NCI-H146 (cell line): ENCODE measurements around the gene OTUD5.

Experiments
- DNase-seq: peaks from one replicate; lab custom pipeline; 2025; lab: John Stamatoyannopoulos, UW

OTUD5 gene

GRCh38 chrX:48911412-48912182, 45.8 kb downstream of the OTUD5 start, which contains the start of gene SLC35A2:
Gene SLC35A2 (minus strand): TSS chrX:48911646. CDS start chrX:48911636, 10 bp downstream.
- peak; percentile 86 for DNase-seq

GRCh38 chrX:48910926-48911411, 46.4 kb downstream of the OTUD5 start:
- DNase-seq, result peak; percentile 20

GRCh38 chrX:48909703-48910294, 47.6 kb downstream of the OTUD5 start:
- DNase-seq, result no peak

- no peak for DNase-seq
Measured at GRCh38 chrX:48908600-48908999, 48.8 kb downstream of the OTUD5 start.

- no peak for DNase-seq
Measured at GRCh38 chrX:48905090-48905790, 52.2 kb downstream of the OTUD5 start.

- DNase-seq, result no peak
Measured at GRCh38 chrX:48904626-48905025, 52.8 kb downstream of the OTUD5 start.

GRCh38 chrX:48904180-48904579, 53.2 kb downstream of the OTUD5 start:
- no peak for DNase-seq

GRCh38 chrX:48903290-48903689, 54.1 kb downstream of the OTUD5 start:
- no peak for DNase-seq

- no peak for DNase-seq
Measured at GRCh38 chrX:48902776-48903175, 54.6 kb downstream of the OTUD5 start.

- no peak for DNase-seq
Measured at GRCh38 chrX:48902135-48902534, 55.3 kb downstream of the OTUD5 start.

GRCh38 chrX:48901069-48901468, 56.3 kb downstream of the OTUD5 start:
- DNase-seq, result no peak

GRCh38 chrX:48899078-48899410, 58.4 kb downstream of the OTUD5 start:
- DNase-seq, result no peak

GRCh38 chrX:48897625-48898306, 59.6 kb downstream of the OTUD5 start, which contains the start of the genes PQBP1 and TIMM17B:
Gene PQBP1 (plus strand): TSS chrX:48897930. CDS start chrX:48898510, 580 bp downstream.
Gene TIMM17B (minus strand): TSS chrX:48897768. CDS start chrX:48897749, 19 bp downstream.
- DNase-seq, result peak; percentile 96

- DNase-seq, result peak; percentile 91
Measured at GRCh38 chrX:48897157-48897624, 60.2 kb downstream of the OTUD5 start.

GRCh38 chrX:48896611-48897011, 60.8 kb downstream of the OTUD5 start:
- peak; percentile 35 for DNase-seq

GRCh38 chrX:48894891-48895290, 62.5 kb downstream of the OTUD5 start:
- no peak for DNase-seq

GRCh38 chrX:48893556-48894348, 63.7 kb downstream of the OTUD5 start:
- DNase-seq, result no peak

GRCh38 chrX:48892896-48893295, 64.5 kb downstream of the OTUD5 start:
- no peak for DNase-seq

- peak; percentile 92 for DNase-seq
Measured at GRCh38 chrX:48891402-48892288, 65.8 kb downstream of the OTUD5 start.

GRCh38 chrX:48890934-48891401, 66.4 kb downstream of the OTUD5 start:
- DNase-seq, result peak; percentile 60
